SKM-1 treated with dmso at 0.1 percent for 144 hours (cell line): ENCODE measurements around the gene MB.
"Not testable (repeated sequence)": the region's sequence is repeated elsewhere in the genome, so short reads cannot be mapped to it uniquely, and the experiment has no call there.

ENCODE experiments used
- DNase-seq: peaks from one replicate; lab custom pipeline; 2025; ENCODE audit not compliant: unreplicated experiment; lab: John Stamatoyannopoulos, UW

MB gene

GRCh38 chr22:35617137-35617755, at the start of gene MB:
Gene MB (minus strand): TSS chr22:35617329. CDS start chr22:35617257, 72 bp downstream.
- DNase-seq: no peak

- not testable (repeated sequence) for DNase-seq
Observed at GRCh38 chr22:35666699-35667098, 49.6 kb upstream of the MB start.

- no peak for DNase-seq
Observed at GRCh38 chr22:35664955-35665587, 47.9 kb upstream of the MB start.

DNA sequence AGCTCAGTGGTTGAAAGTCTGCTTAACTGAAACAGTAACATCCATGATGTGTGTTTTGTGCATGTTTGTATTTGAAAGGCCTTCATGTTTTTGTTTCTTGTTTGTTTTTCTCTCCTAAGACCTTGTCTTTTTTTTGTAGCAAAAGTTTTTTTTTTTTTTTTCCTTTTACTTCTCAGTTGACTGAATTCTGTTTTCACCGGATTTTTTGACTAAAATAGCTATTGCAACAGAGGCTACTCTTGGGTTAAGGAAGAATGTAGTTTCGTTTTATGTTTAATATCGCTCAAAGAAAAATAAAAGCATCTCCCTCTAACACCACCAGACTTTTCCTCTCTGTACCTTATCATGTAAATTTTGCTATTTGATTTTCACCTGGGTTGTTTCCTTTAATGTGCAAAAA, 46.2 kb upstream of the MB start:
- DNase-seq: no peak

DNA sequence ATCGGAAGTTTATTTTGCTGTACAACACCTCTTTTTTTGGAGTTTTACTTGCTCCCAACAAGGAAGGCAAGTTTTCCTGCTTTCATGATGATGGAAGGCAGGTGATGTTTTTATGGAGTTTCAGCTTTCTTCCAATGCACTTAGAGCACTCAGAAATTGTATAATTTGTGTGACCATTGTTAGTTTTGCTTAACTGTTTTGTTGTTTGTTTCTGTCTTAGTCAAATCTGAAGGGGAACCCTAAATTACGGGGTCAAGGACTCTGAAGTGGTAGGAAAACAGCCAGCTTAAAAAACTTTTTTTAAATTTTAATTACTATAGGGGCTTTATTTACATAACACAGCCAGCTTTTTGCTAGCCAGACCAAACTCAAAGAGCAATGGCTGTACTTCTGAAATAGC, 45.8 kb upstream of the MB start:
- DNase-seq: no peak

GRCh38 chr22:35661464-35661863, 44.3 kb upstream of the MB start:
- DNase-seq: no peak

DNA sequence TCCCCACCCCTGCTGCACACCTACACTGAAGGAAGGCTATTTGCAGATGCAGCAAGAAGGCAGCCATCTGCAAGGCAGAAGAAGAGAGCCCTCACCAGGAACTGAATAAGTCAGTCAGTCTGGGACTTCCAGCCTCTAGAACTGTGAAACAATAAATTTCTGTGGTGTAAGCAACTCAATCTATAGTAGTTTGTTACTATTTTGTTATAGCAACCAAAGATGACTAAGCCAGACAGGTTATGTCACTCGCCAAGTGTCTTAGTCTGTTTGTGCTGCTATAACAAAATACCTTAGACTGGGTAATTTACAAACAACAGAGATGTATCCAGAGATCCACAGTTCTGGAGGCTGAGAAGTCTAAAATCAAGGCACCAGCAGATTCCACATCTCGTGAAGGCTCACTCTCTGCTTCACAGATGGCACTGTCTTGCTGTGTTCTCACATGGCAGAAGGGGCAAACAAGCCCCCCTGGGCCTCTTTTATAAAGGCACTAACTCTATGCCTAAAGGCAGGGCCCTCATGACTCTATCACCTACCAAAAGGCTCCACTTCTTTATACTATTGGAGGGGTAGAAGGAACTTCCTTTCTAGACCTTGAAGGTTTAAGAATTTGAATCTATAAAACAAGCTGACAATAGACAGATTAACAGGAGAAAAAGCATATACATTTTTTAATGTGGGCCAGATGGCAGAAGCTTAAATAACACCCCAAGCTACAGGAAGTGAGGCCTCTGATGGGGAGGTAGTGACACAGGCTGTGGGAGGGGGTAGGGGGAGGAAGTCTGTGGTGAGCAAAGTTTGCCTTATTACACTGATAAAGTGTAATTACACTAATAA, 43.4 kb upstream of the MB start:
- peak; percentile 6 for DNase-seq

- DNase-seq: no peak
Observed at GRCh38 chr22:35657571-35658312, 40.6 kb upstream of the MB start.

DNA sequence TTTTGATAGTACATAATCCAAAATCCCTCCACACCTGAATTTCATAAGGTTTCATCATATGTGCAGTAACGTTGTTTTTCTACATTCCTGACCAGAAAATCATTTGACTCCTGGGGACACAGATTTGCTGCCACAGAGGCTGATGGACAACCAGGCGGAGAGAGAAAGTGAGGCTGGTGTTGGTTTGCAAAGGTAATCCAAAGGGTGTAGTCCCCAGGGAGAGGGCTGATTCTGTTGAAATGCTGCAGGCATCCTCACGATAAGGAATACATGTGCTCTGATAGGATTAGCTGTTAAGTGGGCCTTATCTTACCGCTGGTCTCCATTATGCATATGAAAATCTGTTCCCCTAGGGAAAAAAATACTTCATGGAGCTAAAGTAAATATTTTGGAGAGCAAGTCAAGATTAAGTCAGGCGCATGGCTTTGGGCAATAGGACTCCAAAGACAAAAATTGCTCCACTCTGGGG, 39.2 kb upstream of the MB start:
- no peak for DNase-seq

DNA sequence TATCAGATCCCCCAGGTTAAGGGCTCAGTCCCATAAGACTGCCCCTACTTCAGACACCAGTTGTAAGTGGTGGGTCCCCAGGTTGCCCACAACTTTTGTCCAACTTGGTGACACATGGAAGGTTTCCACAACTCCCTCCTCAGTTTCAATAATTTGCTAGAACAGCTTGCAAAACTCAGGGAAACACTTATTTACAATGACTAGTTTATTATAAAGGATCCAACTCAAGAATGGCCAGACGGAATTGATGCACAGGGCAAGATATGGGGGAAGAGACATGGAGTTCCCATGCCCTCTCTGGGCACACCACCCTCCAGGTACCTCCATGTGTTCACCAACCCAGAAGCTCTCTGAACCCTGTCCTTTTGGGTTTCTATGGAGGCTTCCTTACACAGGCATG, 36.7 kb upstream of the MB start:
- DNase-seq: no peak

- no peak for DNase-seq
Observed at GRCh38 chr22:35651085-35651484, 34.0 kb upstream of the MB start.

DNA sequence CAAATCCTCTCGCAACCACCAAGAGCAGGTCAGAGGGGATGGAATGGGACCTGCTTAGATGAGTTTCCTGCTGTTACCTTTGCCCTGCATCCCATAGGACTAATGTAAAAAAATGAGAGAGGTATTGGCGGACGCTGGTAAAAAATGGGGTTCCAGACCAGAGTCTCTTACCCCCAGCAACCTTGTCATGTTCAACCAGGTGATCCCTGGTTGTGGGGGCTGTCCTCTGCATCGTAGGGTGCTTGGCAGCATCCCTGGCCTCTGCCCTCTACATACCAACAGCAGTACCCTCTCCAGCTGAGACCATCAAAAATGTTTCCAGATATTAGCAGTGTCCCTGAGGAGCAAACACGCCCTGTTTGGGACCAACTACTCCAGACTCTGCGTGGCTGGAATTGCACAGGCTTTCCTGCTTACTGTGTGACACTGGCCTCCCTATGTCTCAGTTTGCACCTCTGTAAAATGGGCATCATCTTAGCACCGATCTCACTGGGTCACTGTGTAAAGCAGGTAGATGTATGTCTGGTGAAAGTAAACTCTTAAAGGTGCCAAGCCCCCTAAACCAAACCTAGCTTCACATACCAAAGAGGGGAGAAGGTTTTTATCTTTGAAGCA, 32.6 kb upstream of the MB start:
- no peak for DNase-seq

GRCh38 chr22:35649026-35649553, 32.0 kb upstream of the MB start:
- no peak for DNase-seq

GRCh38 chr22:35648066-35649025, 31.2 kb upstream of the MB start, which contains the start of gene APOL6:
Gene APOL6 (plus strand): TSS chr22:35648446. CDS start chr22:35656426, 7,980 bp downstream.
- DNase-seq: peak; percentile 73

GRCh38 chr22:35645646-35646045, 28.5 kb upstream of the MB start:
- DNase-seq: no peak

GRCh38 chr22:35643991-35644390, 26.9 kb upstream of the MB start:
- no peak for DNase-seq

DNA sequence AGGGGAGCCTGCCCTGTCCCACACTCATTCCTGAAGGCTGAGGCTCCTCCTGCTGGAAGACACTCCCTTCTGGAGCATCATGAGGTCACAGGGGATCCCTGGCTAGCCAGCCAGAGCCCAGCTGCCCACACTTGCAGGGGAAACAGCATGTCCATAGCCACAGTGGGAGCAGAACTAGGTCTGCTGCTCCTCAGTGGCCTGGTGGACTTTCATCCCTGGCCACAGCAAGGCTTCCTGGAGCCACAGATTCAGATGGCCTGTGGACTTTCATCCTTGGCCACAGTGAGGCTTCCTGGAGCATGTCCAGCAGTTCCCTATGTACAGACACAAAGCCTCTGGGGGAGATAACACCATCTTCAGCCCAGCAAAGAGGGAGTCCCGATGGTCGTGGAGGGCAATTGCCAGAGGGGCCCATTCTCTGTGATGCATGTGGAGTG, 25.2 kb upstream of the MB start:
- DNase-seq: no peak

DNA sequence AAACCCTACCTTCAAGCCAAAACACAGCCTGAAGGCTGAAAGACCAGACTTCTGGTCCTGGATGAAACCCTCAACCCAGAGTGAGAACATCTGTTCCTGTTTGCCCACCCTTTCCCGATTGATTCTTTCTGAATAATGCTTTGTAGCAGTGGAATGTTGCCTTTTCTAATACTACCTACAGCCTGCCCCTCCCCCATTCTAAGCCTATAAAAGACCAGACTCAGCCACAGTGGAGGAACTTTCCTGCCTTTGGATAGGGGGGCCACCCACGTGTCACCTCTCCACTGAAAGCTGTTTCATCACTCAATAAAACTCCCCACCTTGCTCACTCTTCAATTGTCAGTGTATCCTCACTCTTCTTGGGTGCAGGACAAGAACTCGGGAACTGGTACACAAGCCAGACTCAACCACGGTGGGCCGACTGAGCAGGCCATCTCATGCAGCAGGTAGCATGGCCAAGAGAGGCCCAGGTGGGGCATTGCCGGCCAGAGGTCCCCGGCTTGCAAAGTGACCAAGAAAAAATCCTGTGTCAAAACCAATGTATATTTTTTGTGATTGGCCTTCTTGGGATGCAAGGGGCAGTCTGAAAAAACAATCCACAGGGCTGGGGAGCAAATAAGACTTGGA, 24.5 kb upstream of the MB start:
- DNase-seq: no peak

- no peak for DNase-seq
Observed at GRCh38 chr22:35638410-35638809, 21.3 kb upstream of the MB start.
